ENCODE data around the gene IMPDH1. TPM values are rescaled to one million over a fixed set of nuclear protein-coding genes. Genes with fewer than 3 reads are reported as not detected.
A peak's percentile ranks its signal among the peaks of the same experiment; 100 is the strongest.

IMPDH1 gene
- total and polyA plus RNA-seq, 10 of the 15 experiments (the other 5 are each of a cell fraction or from before 2014, with no cell fraction given) = 0.50 to 61.3 (median 41.8) TPM

DNA sequence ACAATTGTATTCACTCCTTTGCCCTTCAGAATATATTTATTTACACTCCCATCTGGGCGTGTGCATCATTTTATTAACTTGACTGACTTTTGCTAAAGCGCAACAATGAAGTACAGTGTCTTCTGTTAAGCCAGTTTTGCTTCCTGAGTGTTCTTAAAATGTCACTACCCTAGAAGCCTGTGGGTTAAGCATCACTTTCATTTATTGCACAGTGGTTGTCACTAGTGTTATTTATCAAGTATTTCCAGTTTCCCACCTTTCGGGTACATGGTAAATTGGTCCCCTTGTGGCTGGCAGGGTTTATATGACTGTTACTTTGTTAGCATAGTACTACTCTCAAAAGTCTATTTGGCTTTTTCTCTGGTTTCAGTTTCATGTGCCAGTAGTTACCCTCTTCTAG, 49.2 kb upstream of the IMPDH1 start (continued):
- TF ChIP-seq BHLHE40 (IDR thresholded peaks at IDR 0.05; ENCODE audit: borderline replicate concordance in 1 of 2, low read depth in 2 of 2, low read length in 1 of 2) (0 out of 4 replicates have a peak, but pooled peaks of 1 of the 2 experiments have one; percentile 16), ELK1 (IDR thresholded peaks at IDR 0.05; ENCODE audit: low read depth, low read length) (no peak), MEF2B (IDR thresholded peaks at IDR 0.05; ENCODE audit: partially characterized antibody, poor library complexity, severe bottlenecking) (peak; percentile 46), SIX5 (IDR thresholded peaks at IDR 0.05; ENCODE audit: low read depth, low read length, severe bottlenecking) (no peak), NBN (IDR thresholded peaks at IDR 0.05) (no peak; the same call in 1 of the 2 replicates), ZNF384 (IDR thresholded peaks at IDR 0.05; ENCODE audit: borderline replicate concordance, low read depth, low read length) (no peak), ZNF217 (IDR thresholded peaks at IDR 0.05) (no peak), RFX5 (IDR thresholded peaks at IDR 0.05; ENCODE audit: low read depth, low read length) (no peak), RELA (IDR thresholded peaks at IDR 0.05; ENCODE audit: borderline replicate concordance, partially characterized antibody) (no peak), BMI1 (IDR thresholded peaks at IDR 0.05; ENCODE audit: borderline replicate concordance) (no peak), ZBED1 (IDR thresholded peaks at IDR 0.05; ENCODE audit: borderline replicate concordance) (no peak), POU2F2 (IDR thresholded peaks at IDR 0.05; ENCODE audit: borderline replicate concordance, low read depth, low read length) (no peak), CREM (IDR thresholded peaks at IDR 0.05; ENCODE audit: low read depth) (no peak), FOXM1 (IDR thresholded peaks at IDR 0.05; ENCODE audit: low read depth, low read length) (0 out of 2 replicates have a peak, but pooled peaks have one; percentile 38), MTA2 (IDR thresholded peaks at IDR 0.05; ENCODE audit: low read depth) (peak; percentile 73), ZNF207 (IDR thresholded peaks at IDR 0.05; ENCODE audit: borderline replicate concordance) (no peak), SMAD5 (IDR thresholded peaks at IDR 0.05; ENCODE audit: low read depth) (no peak), BRCA1 (IDR thresholded peaks at IDR 0.05; ENCODE audit: low read depth, low read length) (no peak), LARP7 (IDR thresholded peaks at IDR 0.05) (no peak)
- TF ChIP-seq, protein P1, sequence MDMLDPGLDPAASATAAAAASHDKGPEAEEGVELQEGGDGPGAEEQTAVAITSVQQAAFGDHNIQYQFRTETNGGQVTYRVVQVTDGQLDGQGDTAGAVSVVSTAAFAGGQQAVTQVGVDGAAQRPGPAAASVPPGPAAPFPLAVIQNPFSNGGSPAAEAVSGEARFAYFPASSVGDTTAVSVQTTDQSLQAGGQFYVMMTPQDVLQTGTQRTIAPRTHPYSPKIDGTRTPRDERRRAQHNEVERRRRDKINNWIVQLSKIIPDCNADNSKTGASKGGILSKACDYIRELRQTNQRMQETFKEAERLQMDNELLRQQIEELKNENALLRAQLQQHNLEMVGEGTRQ (IDR thresholded peaks at IDR 0.05; ENCODE audit: borderline replicate concordance, low read depth, low read length) = no peak
- TF ChIP-seq, protein P2, sequence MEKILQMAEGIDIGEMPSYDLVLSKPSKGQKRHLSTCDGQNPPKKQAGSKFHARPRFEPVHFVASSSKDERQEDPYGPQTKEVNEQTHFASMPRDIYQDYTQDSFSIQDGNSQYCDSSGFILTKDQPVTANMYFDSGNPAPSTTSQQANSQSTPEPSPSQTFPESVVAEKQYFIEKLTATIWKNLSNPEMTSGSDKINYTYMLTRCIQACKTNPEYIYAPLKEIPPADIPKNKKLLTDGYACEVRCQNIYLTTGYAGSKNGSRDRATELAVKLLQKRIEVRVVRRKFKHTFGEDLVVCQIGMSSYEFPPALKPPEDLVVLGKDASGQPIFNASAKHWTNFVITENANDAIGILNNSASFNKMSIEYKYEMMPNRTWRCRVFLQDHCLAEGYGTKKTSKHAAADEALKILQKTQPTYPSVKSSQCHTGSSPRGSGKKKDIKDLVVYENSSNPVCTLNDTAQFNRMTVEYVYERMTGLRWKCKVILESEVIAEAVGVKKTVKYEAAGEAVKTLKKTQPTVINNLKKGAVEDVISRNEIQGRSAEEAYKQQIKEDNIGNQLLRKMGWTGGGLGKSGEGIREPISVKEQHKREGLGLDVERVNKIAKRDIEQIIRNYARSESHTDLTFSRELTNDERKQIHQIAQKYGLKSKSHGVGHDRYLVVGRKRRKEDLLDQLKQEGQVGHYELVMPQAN (conservative IDR thresholded peaks at IDR 0.05) = no peak

Data from GM12878 (cell line).